CD4-positive, alpha-beta memory T cell (primary cell): Measurements from ENCODE around the gene EML5. TPM values are rescaled to one million over a fixed set of nuclear protein-coding genes. Genes with fewer than 3 reads are reported as not detected.

ENCODE experiments used
- CTCF ChIA-PET: fragments of 350-600 bp; sonication (Branson Sonifier 250); formaldehyde crosslinking; loops from one replicate; lab custom pipeline; 2021; ENCODE audit warnings: inconsistent platforms; ENCODE audit not compliant: partially characterized antibody; lab: Charles Lee
- POLR2A ChIA-PET: fragments of 350-600 bp; sonication (Branson Sonifier 250); formaldehyde crosslinking; loops from one replicate; lab custom pipeline; 2021; ENCODE audit not compliant: partially characterized antibody; lab: Charles Lee
- DNase-seq, 5 donors: peaks; one replicate each; pipeline versions ENCODE4 v3.0.0 to v3.0.0-alpha.2; 2020 to 2022; ENCODE audit warnings: mixed read lengths in 1 of 5
- H3K27ac ChIP-seq: one replicate; pipeline ENCODE4 v1.7.0; 2013; ENCODE audit warnings: low read depth, low read length
- H3K27me3 ChIP-seq: 2 replicates; pipeline ENCODE4 v1.7.0; 2013; ENCODE audit warnings: mild to moderate bottlenecking, low read length, moderate library complexity; ENCODE audit not compliant: insufficient read depth
- H3K36me3 ChIP-seq: 2 replicates; pipeline ENCODE4 v1.7.0; 2013; ENCODE audit warnings: mild to moderate bottlenecking, low read length, moderate library complexity; ENCODE audit not compliant: insufficient read depth
- H3K4me1 ChIP-seq: 2 replicates; pipeline ENCODE4 v1.7.0; 2013; ENCODE audit warnings: mild to moderate bottlenecking, low read length, moderate library complexity; ENCODE audit not compliant: insufficient read depth
- H3K4me3 ChIP-seq, 2 donors: one replicate each; pipeline ENCODE4 v1.7.0; 2013; ENCODE audit warnings: low read length in 2 of 2, mild to moderate bottlenecking in 1 of 2
- H3K9me3 ChIP-seq, 2 donors: one replicate each; pipeline ENCODE4 v1.7.0; 2013; ENCODE audit warnings: low read length in 2 of 2, control low read depth in 1 of 2; ENCODE audit not compliant: control insufficient read depth in 1 of 2
- H3K27ac Mint-ChIP-seq, 7 donors: one replicate each; pipeline ENCODE4 v1.8.0; 2020 to 2021; ENCODE audit warnings: mixed read lengths in 7 of 7, mild to moderate bottlenecking in 6 of 7, inconsistent platforms in 3 of 7, moderate library complexity in 3 of 7
- H3K27me3 Mint-ChIP-seq, 2 donors: one replicate each; pipeline ENCODE4 v1.8.0; 2020 to 2021; ENCODE audit warnings: mixed read lengths in 2 of 2
- H3K36me3 Mint-ChIP-seq, 2 donors: one replicate each; pipeline ENCODE4 v1.8.0; 2020 to 2021; ENCODE audit warnings: mixed read lengths in 2 of 2, inconsistent platforms in 1 of 2, mild to moderate bottlenecking in 1 of 2
- H3K4me1 Mint-ChIP-seq, 4 donors: one replicate each; pipeline ENCODE4 v1.8.0; 2020 to 2021; ENCODE audit warnings: mixed read lengths in 4 of 4, mild to moderate bottlenecking in 1 of 4
- H3K4me3 Mint-ChIP-seq, 8 donors: one replicate each; pipeline ENCODE4 v1.8.0; 2020 to 2021; ENCODE audit warnings: mixed read lengths in 8 of 8, mild to moderate bottlenecking in 7 of 8, moderate library complexity in 6 of 8, inconsistent platforms in 3 of 8
- H3K9me3 Mint-ChIP-seq, 8 donors: one replicate each; pipeline ENCODE4 v1.8.0; 2020 to 2021; ENCODE audit warnings: mixed read lengths in 8 of 8, mild to moderate bottlenecking in 5 of 8, inconsistent platforms in 3 of 8, moderate library complexity in 1 of 8
- intact Hi-C: fragments of 100-400 bp; cut with micrococcal nuclease; formaldehyde crosslinking; loops from one replicate; pipeline ENCODE4 v1.15.1; 2023
- polyA plus RNA-seq, 2 donors: library from polyadenylated mRNA; unstranded; fragments of 300-500 nt; fragmentation: Illumina TruSeq; gene quantifications; one replicate each; pipeline ENCODE4 v1.2.3, GENCODE V29; 2021
- total RNA-seq, 2 experiments: library from RNA; stranded (reverse); gene quantifications; one replicate each; pipeline ENCODE4 v1.2.3, GENCODE V29; 2021

Gene EML5
- total and polyA plus RNA-seq, 4 experiments from 2014 or later: 0.46 to 5.6 (median 3.1) TPM

DNA sequence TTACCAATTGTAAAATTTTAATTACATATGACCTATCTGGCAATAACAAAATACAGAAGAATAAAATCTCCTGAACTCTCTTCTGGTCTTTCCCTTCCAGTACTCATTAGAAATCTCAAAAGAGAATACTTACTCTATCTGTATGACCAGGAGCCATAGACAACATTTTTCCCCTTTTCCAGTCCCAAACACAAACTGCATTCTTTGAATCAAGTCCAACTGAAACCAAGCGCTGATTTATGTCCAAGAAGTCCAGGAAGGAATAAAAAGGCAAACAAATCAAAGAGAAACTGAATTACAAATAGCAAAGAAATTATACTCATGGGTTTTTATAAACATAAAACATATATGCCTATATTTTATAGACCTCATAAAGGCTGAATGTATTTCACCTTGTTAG is 46.7 kb downstream of the EML5 start:
- H3K9me3 Mint-ChIP-seq: no peaks in the 10 kb centered on the region
- no peaks in the 10 kb centered on the region for H3K4me1 Mint-ChIP-seq
- Histone ChIP-seq H3K9me3 (no peaks in the 10 kb centered on the region), H3K4me1 (no peaks in the 10 kb centered on the region), H3K27me3 (no peaks in the 10 kb centered on the region), H3K4me3 (no peak overlapping the region), H3K36me3 (no peaks in the 10 kb centered on the region), H3K27ac (no peak overlapping the region)
- intact Hi-C loops: no loop called here
- DNase-seq: no peak
- no peaks in the 10 kb centered on the region for H3K27me3 Mint-ChIP-seq
- peaks cover 0 to 3% of the 10 kb centered on the region in 2 donors for H3K36me3 Mint-ChIP-seq
- POLR2A ChIA-PET: no interaction called here
- H3K4me3 Mint-ChIP-seq: no peak overlapping the region
- CTCF ChIA-PET: interaction anchor here (1.2 kb wide), 1 partner anchor 251 kb away, joined by 3 read pairs; no protein-coding TSS in a partner anchor
- no peak overlapping the region for H3K27ac Mint-ChIP-seq

DNA sequence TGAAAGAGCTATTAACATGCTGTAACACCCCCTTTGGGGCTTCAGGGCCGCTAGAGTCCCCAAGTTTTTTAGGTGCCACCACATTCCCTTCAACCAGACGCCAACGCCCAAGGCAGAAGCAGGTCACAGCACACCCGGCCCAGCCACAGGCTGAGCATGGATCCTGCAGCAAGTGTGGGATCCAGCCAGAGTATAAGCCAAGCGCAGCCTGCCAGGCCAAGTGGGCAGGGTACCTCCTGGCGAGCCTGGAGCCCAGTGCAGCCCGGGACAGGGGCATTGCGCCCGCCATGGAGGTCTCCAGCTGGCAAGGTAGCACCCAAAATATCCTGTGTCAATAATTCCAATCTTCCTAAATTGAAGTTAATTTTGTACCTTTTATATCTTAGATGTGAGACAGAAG is 55.5 kb downstream of the EML5 start:
- no peaks in the 10 kb centered on the region for H3K27me3 ChIP-seq
- H3K36me3 Mint-ChIP-seq: peaks cover 25 to 46% of the 10 kb centered on the region in 2 donors
- H3K4me1 Mint-ChIP-seq: no peaks in the 10 kb centered on the region
- no peaks in the 10 kb centered on the region for H3K27me3 Mint-ChIP-seq
- H3K9me3 ChIP-seq: no peaks in the 10 kb centered on the region
- ChIA-PET POLR2A (no interaction called here), CTCF (no interaction called here)
- H3K4me3 Mint-ChIP-seq: no peak overlapping the region
- H3K4me3 ChIP-seq: no peak overlapping the region
- intact Hi-C loops: no loop called here
- H3K27ac Mint-ChIP-seq: no peak overlapping the region
- H3K4me1 ChIP-seq: no peaks in the 10 kb centered on the region
- H3K27ac ChIP-seq: no peak overlapping the region
- H3K36me3 ChIP-seq: no peaks in the 10 kb centered on the region
- peaks cover 0 to 6% (median 0%) of the 10 kb centered on the region in 8 donors for H3K9me3 Mint-ChIP-seq
- no peak for DNase-seq

DNA sequence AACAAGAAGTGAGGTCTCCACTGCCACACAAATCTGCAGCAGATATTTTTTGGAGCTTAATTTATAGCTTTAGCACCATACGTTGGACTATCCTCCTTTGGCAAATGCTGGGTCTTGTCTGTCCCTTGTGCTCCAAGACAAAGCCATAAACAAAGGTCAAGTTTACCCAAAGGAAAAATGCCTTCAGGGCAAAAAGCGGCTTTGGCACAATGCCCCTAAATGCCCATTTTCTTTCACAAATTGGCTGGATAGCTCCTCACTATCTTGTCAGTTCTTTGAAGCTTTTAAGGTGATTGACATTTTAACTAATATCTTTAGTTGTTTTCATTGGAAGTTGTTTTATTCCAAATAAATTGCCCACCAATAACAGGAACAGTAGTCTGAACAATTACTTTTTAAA is 59.6 kb downstream of the EML5 start:
- Histone ChIP-seq H3K27me3 (no peaks in the 10 kb centered on the region), H3K4me1 (no peaks in the 10 kb centered on the region), H3K4me3 (no peak overlapping the region), H3K9me3 (no peaks in the 10 kb centered on the region), H3K27ac (no peak overlapping the region), H3K36me3 (no peaks in the 10 kb centered on the region)
- H3K27me3 Mint-ChIP-seq: no peaks in the 10 kb centered on the region
- no peaks in the 10 kb centered on the region for H3K4me1 Mint-ChIP-seq
- peaks cover 0 to 6% (median 0%) of the 10 kb centered on the region in 8 donors for H3K9me3 Mint-ChIP-seq
- ChIA-PET CTCF (no interaction called here), POLR2A (interaction anchor here (0.5 kb wide), 1 partner anchor 25 kb away, joined by 3 read pairs; no protein-coding TSS in a partner anchor)
- no peak overlapping the region for H3K4me3 Mint-ChIP-seq
- no peak overlapping the region for H3K27ac Mint-ChIP-seq
- intact Hi-C loops: no loop called here
- H3K36me3 Mint-ChIP-seq: peaks cover 24 to 47% of the 10 kb centered on the region in 2 donors
- DNase-seq: no peak

DNA sequence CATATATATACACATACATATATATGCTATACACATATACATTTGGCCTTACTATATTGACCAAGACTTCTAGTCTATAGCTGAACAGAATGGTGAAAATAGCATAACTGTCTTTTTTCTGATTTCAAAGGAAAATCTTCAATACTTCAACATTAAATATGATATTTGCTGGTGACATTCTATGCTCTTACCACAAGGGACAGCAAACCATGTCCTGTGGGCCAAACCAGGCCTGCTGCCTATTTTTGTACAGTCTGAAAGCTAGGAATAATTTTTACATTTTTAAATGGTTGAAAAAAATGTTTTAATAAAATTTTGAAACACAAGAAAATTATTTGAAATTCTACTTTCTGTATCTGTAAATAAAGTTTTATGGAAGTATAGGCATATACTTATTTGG is 63.6 kb downstream of the EML5 start:
- ChIA-PET POLR2A (no interaction called here), CTCF (no interaction called here)
- Histone ChIP-seq H3K27ac (no peak overlapping the region), H3K4me3 (no peak overlapping the region), H3K36me3 (no peaks in the 10 kb centered on the region), H3K4me1 (no peaks in the 10 kb centered on the region), H3K9me3 (no peaks in the 10 kb centered on the region), H3K27me3 (no peaks in the 10 kb centered on the region)
- intact Hi-C loops: no loop called here
- no peak overlapping the region for H3K27ac Mint-ChIP-seq
- no peak for DNase-seq
- H3K9me3 Mint-ChIP-seq: peaks cover 0 to 6% (median 0%) of the 10 kb centered on the region in 8 donors
- peaks cover 8 to 14% of the 10 kb centered on the region in 2 donors for H3K36me3 Mint-ChIP-seq
- H3K4me1 Mint-ChIP-seq: no peaks in the 10 kb centered on the region
- no peaks in the 10 kb centered on the region for H3K27me3 Mint-ChIP-seq
- H3K4me3 Mint-ChIP-seq: no peak overlapping the region

DNA sequence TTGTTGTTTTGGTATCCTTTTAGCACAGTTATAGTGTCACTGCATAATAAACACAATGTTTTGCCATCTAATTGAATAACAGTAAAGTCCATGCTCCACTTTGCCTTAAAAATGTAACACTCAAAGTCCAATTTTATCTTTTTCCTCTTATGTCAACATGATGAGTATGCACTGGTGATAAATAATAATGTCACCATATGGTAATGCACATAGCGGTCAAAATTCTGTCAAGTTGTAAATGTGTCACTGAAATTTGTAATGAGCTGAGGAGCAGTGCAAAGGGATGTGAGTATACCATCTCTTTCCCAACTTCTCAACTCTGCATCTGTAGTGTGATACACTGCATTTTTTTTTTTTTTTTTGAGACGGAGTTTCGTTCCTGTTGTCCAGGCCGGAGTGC is 65.7 kb downstream of the EML5 start:
- Histone ChIP-seq H3K9me3 (no peaks in the 10 kb centered on the region), H3K27me3 (no peaks in the 10 kb centered on the region), H3K4me3 (no peak overlapping the region), H3K36me3 (no peaks in the 10 kb centered on the region), H3K27ac (no peak overlapping the region), H3K4me1 (no peaks in the 10 kb centered on the region)
- H3K36me3 Mint-ChIP-seq: peaks cover 2 to 3% of the 10 kb centered on the region in 2 donors
- no peaks in the 10 kb centered on the region for H3K27me3 Mint-ChIP-seq
- H3K27ac Mint-ChIP-seq: no peak overlapping the region
- CTCF ChIA-PET: no interaction called here
- peaks cover 0 to 3% (median 0%) of the 10 kb centered on the region in 8 donors for H3K9me3 Mint-ChIP-seq
- DNase-seq: no peak
- intact Hi-C loops: no loop called here
- H3K4me3 Mint-ChIP-seq: no peak overlapping the region
- H3K4me1 Mint-ChIP-seq: no peaks in the 10 kb centered on the region
- POLR2A ChIA-PET: no interaction called here

DNA sequence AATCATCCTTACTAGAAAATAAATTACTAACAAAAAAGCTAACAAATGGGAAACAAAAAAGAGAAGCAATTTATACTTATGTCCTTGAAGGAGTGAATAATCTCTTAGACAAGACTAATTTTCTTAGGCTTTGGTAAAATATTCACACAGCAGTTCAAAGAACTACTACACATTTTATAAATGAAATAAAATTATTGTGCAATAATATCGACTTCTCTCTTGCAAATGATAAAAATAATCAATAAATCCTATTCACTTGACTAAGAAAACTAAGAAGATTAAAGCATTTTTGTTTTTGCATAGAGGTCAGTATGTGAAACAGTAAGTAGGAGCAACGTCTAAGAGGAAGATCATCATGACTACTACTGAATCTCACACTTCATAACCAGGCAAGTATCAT is 82.0 kb downstream of the EML5 start:
- H3K9me3 Mint-ChIP-seq: no peaks in the 10 kb centered on the region
- no peaks in the 10 kb centered on the region for H3K4me1 Mint-ChIP-seq
- CTCF ChIA-PET: no interaction called here

DNA sequence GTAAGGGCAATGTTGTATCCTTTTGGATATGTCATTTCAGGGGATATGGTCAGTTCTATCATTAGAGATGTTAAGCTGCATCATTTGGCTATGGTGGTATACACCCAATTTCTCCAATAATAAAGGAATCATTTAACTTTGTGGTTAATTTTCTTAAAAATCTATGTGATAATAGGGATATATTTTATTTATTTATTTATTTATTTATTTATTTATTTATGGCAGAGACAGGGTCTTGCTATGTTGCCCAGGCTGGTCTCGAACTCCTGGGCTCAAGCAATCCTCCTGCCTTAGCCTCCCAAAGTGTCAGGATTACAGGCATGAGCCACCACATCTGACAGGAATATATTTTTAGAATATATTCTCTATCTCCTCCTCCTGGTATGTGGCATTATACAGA is 85.7 kb downstream of the EML5 start:
- Mint-ChIP-seq H3K4me3 (no peak overlapping the region), H3K4me1 (no peaks in the 10 kb centered on the region), H3K27me3 (no peaks in the 10 kb centered on the region), H3K9me3 (no peaks in the 10 kb centered on the region), H3K27ac (no peak overlapping the region), H3K36me3 (peaks cover 7 to 26% of the 10 kb centered on the region in 2 donors)
- no peak for DNase-seq
- Histone ChIP-seq H3K27me3 (no peaks in the 10 kb centered on the region), H3K4me3 (no peak overlapping the region), H3K4me1 (no peaks in the 10 kb centered on the region), H3K27ac (no peak overlapping the region), H3K36me3 (no peaks in the 10 kb centered on the region), H3K9me3 (no peaks in the 10 kb centered on the region)
- ChIA-PET POLR2A (no interaction called here), CTCF (no interaction called here)
- intact Hi-C loops: no loop called here

More for the DNA sequence above, 82.0 kb downstream of the EML5 start:
- Histone ChIP-seq H3K36me3 (no peaks in the 10 kb centered on the region), H3K27me3 (no peaks in the 10 kb centered on the region), H3K9me3 (no peaks in the 10 kb centered on the region), H3K27ac (no peak overlapping the region), H3K4me3 (no peak overlapping the region), H3K4me1 (no peaks in the 10 kb centered on the region)
- no peak overlapping the region for H3K27ac Mint-ChIP-seq
- POLR2A ChIA-PET: no interaction called here
- DNase-seq: no peak
- no peak overlapping the region for H3K4me3 Mint-ChIP-seq
- H3K27me3 Mint-ChIP-seq: no peaks in the 10 kb centered on the region
- peaks cover 6 to 24% of the 10 kb centered on the region in 2 donors for H3K36me3 Mint-ChIP-seq
- intact Hi-C loops: no loop called here

DNA sequence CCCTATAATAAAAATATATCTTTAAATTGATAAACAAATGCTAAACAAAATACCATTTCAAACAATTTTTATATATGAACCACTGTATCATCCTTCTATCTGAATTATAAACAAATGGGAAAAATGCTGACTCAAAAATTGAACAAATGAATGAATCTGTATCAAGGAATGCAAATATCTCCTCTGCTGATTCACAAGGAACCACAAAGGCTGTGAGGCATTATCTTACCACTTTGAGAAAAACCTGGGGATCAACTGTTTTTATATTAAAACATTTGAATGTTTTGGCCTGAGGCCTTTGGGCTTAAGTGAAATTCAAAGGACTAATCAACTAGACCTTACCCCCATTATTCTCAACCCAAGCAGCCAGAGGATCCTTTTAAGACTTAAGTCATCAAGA is 86.3 kb downstream of the EML5 start:
- no peak overlapping the region for H3K4me3 ChIP-seq
- H3K9me3 ChIP-seq: no peaks in the 10 kb centered on the region
- H3K36me3 Mint-ChIP-seq: peaks cover 7 to 26% of the 10 kb centered on the region in 2 donors
- ChIA-PET CTCF (interaction anchor here (1.7 kb wide), 1 partner anchor 39 kb away, joined by 5 read pairs; no protein-coding TSS in a partner anchor), POLR2A (no interaction called here)
- H3K36me3 ChIP-seq: no peaks in the 10 kb centered on the region
- no peaks in the 10 kb centered on the region for H3K9me3 Mint-ChIP-seq
- no peak overlapping the region for H3K27ac Mint-ChIP-seq
- H3K4me1 Mint-ChIP-seq: no peaks in the 10 kb centered on the region
- H3K27me3 ChIP-seq: no peaks in the 10 kb centered on the region
- H3K4me1 ChIP-seq: no peaks in the 10 kb centered on the region
- intact Hi-C loops: no loop called here
- DNase-seq: no peak
- H3K27me3 Mint-ChIP-seq: no peaks in the 10 kb centered on the region
- H3K27ac ChIP-seq: no peak overlapping the region
- H3K4me3 Mint-ChIP-seq: no peak overlapping the region
